ENCODE data around the gene HS3ST4. TPM values are rescaled to one million over a fixed set of nuclear protein-coding genes. Genes with fewer than 3 reads are reported as not detected.

The HS3ST4 gene
- total and polyA plus RNA-seq, 2 of the 8 experiments (the other 6 are each of a cell fraction or from before 2014, with no cell fraction given) = 1.9 to 3.3 TPM

- H3K27me3 ChIP-seq (replicated peaks in 1 of 4; ENCODE audit: control insufficient read depth in 3 of 4, extremely low read depth in 1 of 4, insufficient read depth in 3 of 4, low read length in 3 of 4) = no peaks in the 10 kb centered on the region
- 90% methylated on average over 5 of the region's 5 CpGs; no CpG with 5 or more reads in 1 of the 2 experiments for WGBS, 2 experiments (ENCODE audit: extremely low coverage in 1 of 2, insufficient coverage in 1 of 2, insufficient read length in 1 of 2, insufficient replicate concordance in 2 of 2, low coverage in 1 of 2, low lambda C conversion rate in 2 of 2, missing lambda C conversion rate in 1 of 2)
- POLR2A ChIA-PET (ENCODE audit: partially characterized antibody) = no interaction called here
- no peak overlapping the region for H2AFZ ChIP-seq (ENCODE audit: low read length)
- no peak overlapping the region for H3K4me3 ChIP-seq (ENCODE audit: extremely low read depth in 1 of 4, insufficient read depth in 2 of 4, low read depth in 3 of 4, low read length in 4 of 4)
- H3K56ac ChIP-seq (replicated peaks; ENCODE audit: insufficient read length, low read depth, low read length) = no peak overlapping the region
- no peak overlapping the region for H4K91ac ChIP-seq (replicated peaks; ENCODE audit: insufficient read length, low read length)
- H3K9ac ChIP-seq (replicated peaks in 1 of 4; ENCODE audit: extremely low read depth in 1 of 4, low read depth in 3 of 4, low read length in 3 of 4) = no peak overlapping the region
- no peak overlapping the region for H3K27ac ChIP-seq (ENCODE audit: low read depth, low read length)
- no peak overlapping the region for H4K5ac ChIP-seq (ENCODE audit: insufficient read length, low read depth, low read length)
- H4K20me1 ChIP-seq (replicated peaks in 1 of 2; ENCODE audit: control insufficient read depth in 1 of 2, insufficient read depth in 2 of 2, low read length in 2 of 2) = no peaks in the 10 kb centered on the region
- peaks cover 0 to 8% (median 4%) of the 10 kb centered on the region in 4 experiments; a peak in 3 of 7 replicates for H3K4me1 ChIP-seq (replicated peaks in 1 of 4; ENCODE audit: control insufficient read depth in 3 of 4, insufficient read depth in 4 of 4, low read length in 3 of 4)
- no peaks in the 10 kb centered on the region for H3K36me3 ChIP-seq (ENCODE audit: control insufficient read depth in 2 of 4, insufficient read depth in 4 of 4, low read length in 3 of 4)
- H2BK12ac ChIP-seq (ENCODE audit: low read depth, low read length) = no peak overlapping the region
- H3K4ac ChIP-seq (replicated peaks; ENCODE audit: insufficient read length, low read depth, low read length) = no peak overlapping the region
- no peaks in the 10 kb centered on the region for H3K79me1 ChIP-seq (ENCODE audit: low read depth, low read length)
- H3K18ac ChIP-seq (ENCODE audit: extremely low read depth, low read length) = no peak overlapping the region
- H3K4me2 ChIP-seq (ENCODE audit: insufficient read depth in 1 of 2, low read depth in 2 of 2, low read length in 2 of 2) = no peak overlapping the region
- H3K23me2 ChIP-seq (ENCODE audit: low read depth, low read length) = no peaks in the 10 kb centered on the region
- H4K8ac ChIP-seq (ENCODE audit: extremely low read depth, insufficient read depth, low read length) = no peak overlapping the region
- no peak overlapping the region for H2BK15ac ChIP-seq (ENCODE audit: low read length)
- H2BK120ac ChIP-seq (replicated peaks; ENCODE audit: low read depth, low read length) = no peak overlapping the region
- H3K9me3 ChIP-seq (ENCODE audit: insufficient read depth in 2 of 2, low read depth in 1 of 2, low read length in 1 of 2) = no peaks in the 10 kb centered on the region
- H3K79me2 ChIP-seq (ENCODE audit: control insufficient read depth in 1 of 2, insufficient read depth in 2 of 2, low read length in 2 of 2) = no peaks in the 10 kb centered on the region
- DNase-seq (ENCODE audit: low read depth in 1 of 2, low spot score in 2 of 2) = no peak
- no peak overlapping the region for H3K23ac ChIP-seq (ENCODE audit: insufficient read length)
- no peak for FAIRE-seq
- H3K14ac ChIP-seq (ENCODE audit: insufficient read length) = no peak overlapping the region
- TF ChIP-seq HDAC2 (IDR thresholded peaks at IDR 0.05; ENCODE audit: borderline replicate concordance in 1 of 2, low read depth in 2 of 2, low read length in 2 of 2) (no peak), E2F6 (IDR thresholded peaks at IDR 0.05) (no peak), EP300 (IDR thresholded peaks at IDR 0.05; ENCODE audit: borderline replicate concordance in 1 of 2, low read depth in 2 of 2, low read length in 2 of 2) (no peak)
- H2AK5ac ChIP-seq (ENCODE audit: low read depth, low read length) = no peak overlapping the region
- no peak overlapping the region for H2BK5ac ChIP-seq (ENCODE audit: low read depth, low read length)
- CTCF ChIA-PET (ENCODE audit: partially characterized antibody) = interaction anchor here (0.7 to 1.0 kb wide), 3 partner anchors 11 to 45 kb away, joined by 3 read pairs; no protein-coding TSS in a partner anchor
- no peak overlapping the region for H2BK20ac ChIP-seq (ENCODE audit: low read length)
Observed at GRCh38 chr16:26133416-26134093, 441.8 kb downstream of the HS3ST4 start.
